Subcutaneous adipose tissue (tissue), 4 donors: ENCODE measurements around the gene BRAT1. TPM values are rescaled to one million over a fixed set of nuclear protein-coding genes. Genes with fewer than 3 reads are reported as not detected.

ENCODE experiments used
- total RNA-seq, 4 donors: library from RNA; depleted of rRNA; stranded (reverse); fragments of >200 nt; gene quantifications; one replicate each; pipeline ENCODE4 v1.1.0, GENCODE V29; 2016
- TF ChIP-seq, protein P1 (sequence below): fragments of 450-650 bp; IDR thresholded peaks from one replicate; pipeline ENCODE4 v1.5.1; 2016; ENCODE audit warnings: low read depth, mild to moderate bottlenecking, control low read depth, antibody characterized with exemption, moderate library complexity

BRAT1 gene
- total RNA-seq, 4 donors from 2014 or later: 11.7 to 42.2 (median 19.8) TPM

GRCh38 chr7:2553831-2554581 is 1.3 kb downstream of the BRAT1 start:
- TF ChIP-seq, protein P1, sequence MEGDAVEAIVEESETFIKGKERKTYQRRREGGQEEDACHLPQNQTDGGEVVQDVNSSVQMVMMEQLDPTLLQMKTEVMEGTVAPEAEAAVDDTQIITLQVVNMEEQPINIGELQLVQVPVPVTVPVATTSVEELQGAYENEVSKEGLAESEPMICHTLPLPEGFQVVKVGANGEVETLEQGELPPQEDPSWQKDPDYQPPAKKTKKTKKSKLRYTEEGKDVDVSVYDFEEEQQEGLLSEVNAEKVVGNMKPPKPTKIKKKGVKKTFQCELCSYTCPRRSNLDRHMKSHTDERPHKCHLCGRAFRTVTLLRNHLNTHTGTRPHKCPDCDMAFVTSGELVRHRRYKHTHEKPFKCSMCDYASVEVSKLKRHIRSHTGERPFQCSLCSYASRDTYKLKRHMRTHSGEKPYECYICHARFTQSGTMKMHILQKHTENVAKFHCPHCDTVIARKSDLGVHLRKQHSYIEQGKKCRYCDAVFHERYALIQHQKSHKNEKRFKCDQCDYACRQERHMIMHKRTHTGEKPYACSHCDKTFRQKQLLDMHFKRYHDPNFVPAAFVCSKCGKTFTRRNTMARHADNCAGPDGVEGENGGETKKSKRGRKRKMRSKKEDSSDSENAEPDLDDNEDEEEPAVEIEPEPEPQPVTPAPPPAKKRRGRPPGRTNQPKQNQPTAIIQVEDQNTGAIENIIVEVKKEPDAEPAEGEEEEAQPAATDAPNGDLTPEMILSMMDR: no peak

DNA sequence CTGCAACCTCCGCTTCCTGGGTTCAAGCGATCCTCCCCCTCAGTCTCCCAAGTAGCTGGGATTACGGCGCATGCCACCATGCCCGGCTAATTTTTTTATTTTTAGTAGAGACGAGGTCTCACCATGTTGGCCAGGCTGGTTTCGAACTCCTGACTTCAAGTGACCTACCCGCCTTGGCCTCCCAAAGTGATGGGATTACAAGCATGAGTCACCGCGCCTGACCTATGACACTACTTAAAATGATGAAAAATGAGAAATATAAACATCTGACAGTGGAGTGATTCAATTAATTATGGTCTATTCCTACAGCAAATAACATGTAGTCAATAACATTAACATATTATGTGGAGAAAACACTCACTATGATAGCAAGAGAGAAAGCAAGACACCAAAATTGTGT is 2.2 kb downstream of the BRAT1 start:
- TF ChIP-seq, protein P1: no peak

DNA sequence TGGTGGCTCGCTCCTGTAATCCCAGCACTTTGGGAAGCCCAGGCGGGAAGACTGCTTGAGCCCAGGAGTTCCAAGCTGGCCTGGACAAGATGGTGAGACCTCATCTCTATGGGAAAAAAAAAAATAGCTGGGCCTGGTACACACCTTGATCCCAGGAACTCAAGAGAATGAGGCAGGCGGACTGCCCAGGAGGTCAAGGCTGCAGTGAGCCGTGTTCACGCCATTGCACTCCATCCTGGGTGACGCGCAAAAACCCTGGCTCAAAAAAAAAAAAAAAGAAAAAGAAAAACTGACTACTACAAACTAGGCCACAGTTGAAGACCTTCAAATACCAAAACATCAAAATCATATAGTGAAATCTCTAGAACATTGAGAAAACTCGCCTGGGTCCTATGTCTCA is 3.9 kb downstream of the BRAT1 start:
- TF ChIP-seq, protein P1: no peak

DNA sequence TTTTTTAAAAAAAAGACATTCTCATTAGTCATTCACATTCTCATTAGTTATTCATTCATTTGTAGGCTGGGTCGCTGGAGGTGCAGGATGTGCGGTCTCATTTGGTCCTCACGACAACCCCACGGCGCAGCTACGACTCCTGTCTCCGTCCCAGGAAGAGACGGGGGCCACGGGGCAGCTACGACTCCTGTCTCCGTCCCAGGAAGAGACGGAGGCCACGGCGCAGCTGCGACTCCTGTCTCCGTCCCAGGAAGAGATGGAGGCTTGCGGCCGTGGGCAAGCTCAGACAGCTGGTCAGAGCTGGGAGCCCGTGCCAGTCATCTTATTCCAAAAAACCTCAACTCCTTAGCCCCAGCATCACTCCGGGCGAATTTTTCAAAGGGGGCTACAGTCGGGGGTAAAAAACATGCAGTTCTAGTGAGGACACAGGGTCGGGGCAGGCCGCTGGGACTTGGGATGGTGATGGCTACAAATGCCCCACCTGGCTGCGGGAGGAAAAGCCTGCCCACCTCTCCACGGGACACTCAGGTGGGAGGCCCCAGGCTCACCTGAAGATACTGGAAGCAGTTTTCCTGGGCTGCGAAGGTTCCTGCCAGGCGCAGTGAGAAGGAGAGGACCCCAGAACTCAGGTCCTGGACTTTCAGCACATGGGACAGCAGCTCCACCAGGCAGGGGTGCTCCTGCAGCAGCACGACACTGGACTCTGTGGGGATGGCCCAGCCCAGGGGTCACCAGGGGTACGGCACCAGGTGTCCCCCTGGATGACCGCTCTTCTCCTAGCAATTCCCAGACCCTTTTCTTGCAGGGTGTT is 8.3 kb downstream of the BRAT1 start:
- TF ChIP-seq, protein P1: no peak

DNA sequence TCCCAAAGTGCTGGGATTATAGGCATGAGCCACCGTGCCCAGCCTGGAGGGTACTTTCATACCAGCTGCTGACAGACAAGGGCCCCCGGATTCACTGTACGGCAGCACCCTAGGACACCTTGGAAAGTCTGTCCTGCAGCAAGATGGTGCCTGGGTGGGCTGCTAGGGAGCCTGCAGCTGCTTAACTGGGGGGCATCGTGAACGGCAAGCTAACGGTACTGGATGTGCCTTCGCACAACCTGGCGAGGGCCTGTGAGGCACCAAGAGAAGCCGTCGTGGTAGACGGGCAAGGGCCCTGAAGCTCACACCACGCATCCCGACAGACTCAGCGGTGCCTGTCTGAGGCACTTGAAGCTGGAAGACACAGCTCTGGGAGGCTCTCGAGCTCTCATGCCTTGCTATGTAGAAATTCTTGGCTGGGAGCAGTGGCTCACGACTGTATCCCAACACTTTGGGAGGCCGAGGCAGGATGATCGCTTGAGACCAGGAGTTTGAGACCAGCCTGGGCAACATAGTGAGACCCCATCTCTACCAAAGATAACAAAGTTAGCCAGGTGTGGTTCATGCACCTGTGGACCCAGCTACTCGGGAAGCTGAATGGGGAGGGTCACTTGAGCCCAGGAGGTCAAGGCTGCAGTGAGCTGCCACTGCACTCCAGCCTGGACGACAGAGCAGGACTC is 9.4 kb downstream of the BRAT1 start:
- TF ChIP-seq, protein P1: no peak

- TF ChIP-seq, protein P1: no peak
Observed at GRCh38 chr7:2544541-2545188, 10.7 kb downstream of the BRAT1 start.
